Neural cell (in vitro differentiated cells): ENCODE results near the gene NTN3. TPM values are rescaled to one million over a fixed set of nuclear protein-coding genes. Genes with fewer than 3 reads are reported as not detected.

Source experiments
- H2AFZ ChIP-seq: fragments of 200-600, 300-800 bp; sonication (generic), shearing (Covaris generic); 2 replicates; pipeline ENCODE4 v1.6.0; 2014; ENCODE audit warnings: low read depth, mild to moderate bottlenecking, antibody characterized with exemption, low read length, moderate library complexity
- H3F3A ChIP-seq: fragments of 200-600 bp; shearing (Covaris generic); 2 replicates; pipeline ENCODE4 v1.6.1; 2016; ENCODE audit warnings: mild to moderate bottlenecking, moderate library complexity, mixed read lengths, antibody characterized with exemption, low read length; ENCODE audit not compliant: insufficient read depth, poor library complexity, severe bottlenecking
- H3K27ac ChIP-seq: fragments of 200-600, 300-800 bp; sonication (generic), shearing (Covaris generic); 2 replicates; pipeline ENCODE4 v1.5.1; 2014; ENCODE audit warnings: mild to moderate bottlenecking, low read length, moderate library complexity
- H3K27me3 ChIP-seq: fragments of 300-800, 200-600 bp; sonication (generic), shearing (Covaris generic); 2 replicates; pipeline ENCODE4 v1.6.0; 2014; ENCODE audit warnings: mild to moderate bottlenecking, low read depth, low read length, moderate library complexity; ENCODE audit not compliant: insufficient read depth
- H3K36me3 ChIP-seq: fragments of 300-800, 200-600 bp; sonication (generic), shearing (Covaris generic); 2 replicates; pipeline ENCODE4 v1.5.1; 2014; ENCODE audit warnings: mild to moderate bottlenecking, antibody characterized with exemption, low read length, moderate library complexity; ENCODE audit not compliant: insufficient read depth
- H3K4me2 ChIP-seq: fragments of 300-800, 200-600 bp; sonication (generic), shearing (Covaris generic); 2 replicates; pipeline ENCODE4 v1.6.0; 2014; ENCODE audit warnings: mild to moderate bottlenecking, low read length
- H3K4me3 ChIP-seq: fragments of 300-800, 200-600 bp; sonication (generic), shearing (Covaris generic); 2 replicates; pipeline ENCODE4 v1.5.1; 2014; ENCODE audit warnings: mild to moderate bottlenecking, low read length, moderate library complexity
- H3K79me2 ChIP-seq: fragments of 200-600 bp; shearing (Covaris generic); replicated peaks from 2 replicates; pipeline ENCODE4 v1.6.0; 2014; ENCODE audit warnings: mild to moderate bottlenecking, low read length, moderate library complexity; ENCODE audit not compliant: insufficient read depth
- H3K9ac ChIP-seq: fragments of 300-800, 200-600 bp; sonication (generic), shearing (Covaris generic); 2 replicates; pipeline ENCODE4 v1.6.1; 2016; ENCODE audit warnings: mild to moderate bottlenecking, low read length, mixed read lengths
- H3K9me2 ChIP-seq: fragments of 200-600 bp; shearing (Covaris generic); 2 replicates; pipeline ENCODE4 v1.6.1; 2016; ENCODE audit warnings: mild to moderate bottlenecking, low read length, mixed read lengths; ENCODE audit not compliant: insufficient read depth
- H3K9me3 ChIP-seq: fragments of 200-600, 300-800 bp; sonication (generic), shearing (Covaris generic); 2 replicates; pipeline ENCODE4 v1.6.1; 2016; ENCODE audit warnings: mild to moderate bottlenecking, mixed run types, low read length, moderate library complexity, mixed read lengths
- H4K20me1 ChIP-seq: fragments of 200-600 bp; shearing (Covaris generic); 2 replicates; pipeline ENCODE4 v1.6.1; 2016; ENCODE audit warnings: mild to moderate bottlenecking, mixed run types; ENCODE audit not compliant: insufficient read depth
- EP300 ChIP-seq: fragments of 450-650 bp; conservative IDR thresholded peaks from 2 replicates; pipeline ENCODE4 v1.6.1; 2014; ENCODE audit warnings: antibody characterized with exemption, mild to moderate bottlenecking, moderate library complexity; ENCODE audit not compliant: poor library complexity, severe bottlenecking
- EZH2 ChIP-seq: fragments of 200-600, 300-800 bp; shearing (Covaris generic), sonication (generic); IDR thresholded peaks from 2 replicates; pipeline ENCODE4 v1.6.1; 2014; ENCODE audit warnings: antibody characterized with exemption, low read length, borderline replicate concordance, mild to moderate bottlenecking; ENCODE audit not compliant: insufficient read depth, poor library complexity, severe bottlenecking
- MXI1 ChIP-seq: fragments of 450-650 bp; conservative IDR thresholded peaks from 2 replicates; pipeline ENCODE4 v1.6.1; 2014; ENCODE audit warnings: antibody characterized with exemption, mild to moderate bottlenecking; ENCODE audit not compliant: poor library complexity, severe bottlenecking
- POLR2AphosphoS5 ChIP-seq: IDR thresholded peaks from 2 replicates; pipeline ENCODE4 v1.6.1; 2012
- RAD21 ChIP-seq: fragments of 450-650 bp; conservative IDR thresholded peaks from 2 replicates; pipeline ENCODE4 v1.6.1; 2014; ENCODE audit warnings: antibody characterized with exemption, mild to moderate bottlenecking, moderate library complexity
- REST ChIP-seq: IDR thresholded peaks from 2 replicates; pipeline ENCODE4 v1.6.1; 2012; ENCODE audit warnings: borderline replicate concordance
- SMC3 ChIP-seq: fragments of 450-650 bp; conservative IDR thresholded peaks from 2 replicates; pipeline ENCODE4 v1.6.1; 2014; ENCODE audit warnings: antibody characterized with exemption, mild to moderate bottlenecking, moderate library complexity; ENCODE audit not compliant: poor library complexity
- TAF1 ChIP-seq: IDR thresholded peaks from 2 replicates; pipeline ENCODE4 v1.6.1; 2012; ENCODE audit warnings: low read depth
- polyA plus RNA-seq: library from polyadenylated mRNA; depleted of rRNA; stranded (reverse); fragments of >200 nt; gene quantifications from 2 replicates; pipeline ENCODE4 v1.2.3, GENCODE V29; 2014
- TF ChIP-seq, protein P1 (sequence below): fragments of 450-650 bp; IDR thresholded peaks from 2 replicates; pipeline ENCODE4 v1.5.1; 2014; ENCODE audit warnings: antibody characterized with exemption, mild to moderate bottlenecking, moderate library complexity; ENCODE audit not compliant: poor library complexity, severe bottlenecking

NTN3 gene
- polyA plus RNA-seq, 1 donor from 2014 or later: 1.2 TPM

- H3K9ac ChIP-seq: no peak overlapping the region
Observed at GRCh38 chr16:2487517-2487842, 16.4 kb downstream of the NTN3 start.

DNA sequence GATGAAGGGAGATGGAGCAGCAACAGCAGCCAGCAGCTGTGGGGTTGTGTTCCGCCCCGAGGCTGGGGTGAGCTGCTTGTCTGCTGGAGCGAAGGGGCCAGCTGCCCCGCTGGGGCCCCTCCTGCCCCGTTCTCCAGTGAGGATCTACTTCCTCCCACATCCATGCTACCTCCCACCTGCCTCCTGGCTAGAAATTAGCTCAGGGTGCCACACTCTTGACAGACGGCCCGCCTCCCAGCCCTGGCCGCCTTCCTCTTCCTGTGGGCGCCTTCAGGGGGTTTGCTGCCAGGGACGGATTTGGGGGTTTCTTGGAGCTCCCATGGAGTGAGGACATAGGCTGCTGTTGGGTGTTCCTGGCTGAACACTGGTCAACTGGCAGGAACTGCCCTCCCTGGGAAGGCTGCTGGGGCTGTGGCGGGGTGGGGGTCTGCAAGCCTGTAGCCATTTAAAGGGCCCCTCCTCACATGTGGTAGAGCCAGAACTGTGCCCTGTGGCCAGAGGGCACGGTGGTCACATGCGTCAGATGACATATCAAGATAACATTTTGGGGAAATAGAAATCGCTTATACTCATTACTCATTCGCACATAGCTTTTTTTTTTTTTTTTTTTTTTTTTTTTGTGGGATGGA is 16.9 kb downstream of the NTN3 start:
- no peaks in the 10 kb centered on the region for H3K9me3 ChIP-seq
- no peaks in the 10 kb centered on the region for H3K9me2 ChIP-seq
- H3F3A ChIP-seq: no peaks in the 10 kb centered on the region
- no peak overlapping the region for H2AFZ ChIP-seq
- no peak overlapping the region for H3K27ac ChIP-seq
- no peaks in the 10 kb centered on the region for H4K20me1 ChIP-seq
- no peaks in the 10 kb centered on the region for H3K79me2 ChIP-seq
- H3K9ac ChIP-seq: no peak overlapping the region
- no peaks in the 10 kb centered on the region for H3K27me3 ChIP-seq
- H3K4me3 ChIP-seq: no peak overlapping the region
- H3K36me3 ChIP-seq: no peaks in the 10 kb centered on the region
- TF ChIP-seq, protein P1, sequence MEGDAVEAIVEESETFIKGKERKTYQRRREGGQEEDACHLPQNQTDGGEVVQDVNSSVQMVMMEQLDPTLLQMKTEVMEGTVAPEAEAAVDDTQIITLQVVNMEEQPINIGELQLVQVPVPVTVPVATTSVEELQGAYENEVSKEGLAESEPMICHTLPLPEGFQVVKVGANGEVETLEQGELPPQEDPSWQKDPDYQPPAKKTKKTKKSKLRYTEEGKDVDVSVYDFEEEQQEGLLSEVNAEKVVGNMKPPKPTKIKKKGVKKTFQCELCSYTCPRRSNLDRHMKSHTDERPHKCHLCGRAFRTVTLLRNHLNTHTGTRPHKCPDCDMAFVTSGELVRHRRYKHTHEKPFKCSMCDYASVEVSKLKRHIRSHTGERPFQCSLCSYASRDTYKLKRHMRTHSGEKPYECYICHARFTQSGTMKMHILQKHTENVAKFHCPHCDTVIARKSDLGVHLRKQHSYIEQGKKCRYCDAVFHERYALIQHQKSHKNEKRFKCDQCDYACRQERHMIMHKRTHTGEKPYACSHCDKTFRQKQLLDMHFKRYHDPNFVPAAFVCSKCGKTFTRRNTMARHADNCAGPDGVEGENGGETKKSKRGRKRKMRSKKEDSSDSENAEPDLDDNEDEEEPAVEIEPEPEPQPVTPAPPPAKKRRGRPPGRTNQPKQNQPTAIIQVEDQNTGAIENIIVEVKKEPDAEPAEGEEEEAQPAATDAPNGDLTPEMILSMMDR: no peak
- TF ChIP-seq REST: no peak
- no peak for TF ChIP-seq TAF1
- TF ChIP-seq SMC3: no peak
- TF ChIP-seq EP300: no peak
- no peak for TF ChIP-seq EZH2
- no peak for TF ChIP-seq POLR2AphosphoS5
- no peak for TF ChIP-seq MXI1
- TF ChIP-seq RAD21: no peak
- no peak overlapping the region for H3K4me2 ChIP-seq

More at GRCh38 chr16:2487517-2487842, 16.4 kb downstream of the NTN3 start:
- Histone ChIP-seq H3K9me2 (no peaks in the 10 kb centered on the region), H3K4me3 (no peak overlapping the region), H3K27ac (no peak overlapping the region), H3K36me3 (no peaks in the 10 kb centered on the region), H4K20me1 (no peaks in the 10 kb centered on the region), H3K79me2 (no peaks in the 10 kb centered on the region), H3K27me3 (no peaks in the 10 kb centered on the region), H3K4me2 (no peak overlapping the region), H3F3A (no peaks in the 10 kb centered on the region), H3K9me3 (no peaks in the 10 kb centered on the region), H2AFZ (no peak overlapping the region)
- TF ChIP-seq TAF1: no peak
- TF ChIP-seq EP300: no peak
- TF ChIP-seq REST: no peak
